ENCODE data around the gene TLX2.
A peak's percentile ranks its signal among the peaks of the same experiment; 100 is the strongest.

Gene TLX2

GRCh38 chr2:74513605-74514367, 464 bp upstream of the TLX2 start:
- peak in 1 of 2 donors; percentile 33 for DNase-seq

- peak in 1 of 2 donors; percentile 12 for DNase-seq
These were observed 1.2 kb downstream of the TLX2 start for GRCh38 chr2:74515271-74515980.

DNA sequence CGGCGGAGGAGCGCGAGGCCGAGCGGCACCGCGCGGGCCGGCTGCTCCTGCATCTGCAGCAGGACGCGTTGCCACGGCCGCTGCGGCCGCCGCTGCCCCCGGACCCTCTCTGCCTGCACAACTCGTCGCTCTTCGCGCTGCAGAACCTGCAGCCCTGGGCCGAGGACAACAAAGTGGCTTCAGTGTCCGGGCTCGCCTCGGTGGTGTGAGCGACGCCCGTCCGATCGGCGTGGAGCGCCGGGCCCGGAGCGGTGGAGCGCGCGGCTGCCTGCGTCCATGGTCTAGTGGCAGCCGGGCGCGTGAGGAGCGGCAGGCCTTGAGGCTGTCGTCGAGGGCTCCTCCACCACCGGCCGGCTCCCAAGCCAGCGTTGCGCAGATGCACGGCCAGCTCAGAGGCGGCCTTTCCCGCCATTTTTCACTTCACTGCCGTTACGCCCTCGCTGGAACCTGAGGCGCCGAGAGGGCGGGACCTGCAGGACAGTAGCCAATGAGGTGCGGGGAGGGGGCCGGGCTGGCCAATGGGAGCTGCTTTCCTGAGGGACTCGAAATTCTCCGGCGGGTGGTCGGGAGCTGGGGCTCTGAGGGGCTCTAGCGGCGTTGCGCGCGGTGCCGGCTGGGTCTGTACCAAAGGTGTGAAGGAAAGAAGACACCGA, 1.9 kb downstream of the TLX2 start:
- DNase-seq = peak; percentile 77 to 82

DNA sequence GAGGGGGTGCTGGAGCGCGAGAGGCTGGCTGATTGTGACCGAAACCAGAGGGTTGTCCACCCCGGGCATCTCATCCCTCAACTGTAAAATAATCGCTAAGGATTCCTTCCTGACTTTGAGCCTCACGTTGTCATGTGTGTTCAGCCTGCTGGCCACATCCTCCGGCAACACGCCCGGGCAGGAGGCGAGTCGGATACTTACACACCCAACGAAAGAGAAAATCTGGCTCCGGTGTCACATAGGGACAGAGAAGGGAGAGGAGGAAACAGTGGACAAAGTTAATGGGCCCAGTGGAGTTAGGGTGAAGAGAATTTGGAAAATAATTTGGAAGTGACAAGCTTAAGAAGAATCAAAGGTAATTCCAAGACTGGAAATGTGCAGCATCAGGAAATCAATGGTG, 2.4 kb downstream of the TLX2 start:
- DNase-seq = no peak

GRCh38 chr2:74522516-74522915, 8.3 kb downstream of the TLX2 start:
- no peak for DNase-seq

GRCh38 chr2:74524005-74524404, 9.8 kb downstream of the TLX2 start:
- no peak for DNase-seq

GRCh38 chr2:74524955-74525716, 10.9 kb downstream of the TLX2 start:
- DNase-seq = no peak

DNA sequence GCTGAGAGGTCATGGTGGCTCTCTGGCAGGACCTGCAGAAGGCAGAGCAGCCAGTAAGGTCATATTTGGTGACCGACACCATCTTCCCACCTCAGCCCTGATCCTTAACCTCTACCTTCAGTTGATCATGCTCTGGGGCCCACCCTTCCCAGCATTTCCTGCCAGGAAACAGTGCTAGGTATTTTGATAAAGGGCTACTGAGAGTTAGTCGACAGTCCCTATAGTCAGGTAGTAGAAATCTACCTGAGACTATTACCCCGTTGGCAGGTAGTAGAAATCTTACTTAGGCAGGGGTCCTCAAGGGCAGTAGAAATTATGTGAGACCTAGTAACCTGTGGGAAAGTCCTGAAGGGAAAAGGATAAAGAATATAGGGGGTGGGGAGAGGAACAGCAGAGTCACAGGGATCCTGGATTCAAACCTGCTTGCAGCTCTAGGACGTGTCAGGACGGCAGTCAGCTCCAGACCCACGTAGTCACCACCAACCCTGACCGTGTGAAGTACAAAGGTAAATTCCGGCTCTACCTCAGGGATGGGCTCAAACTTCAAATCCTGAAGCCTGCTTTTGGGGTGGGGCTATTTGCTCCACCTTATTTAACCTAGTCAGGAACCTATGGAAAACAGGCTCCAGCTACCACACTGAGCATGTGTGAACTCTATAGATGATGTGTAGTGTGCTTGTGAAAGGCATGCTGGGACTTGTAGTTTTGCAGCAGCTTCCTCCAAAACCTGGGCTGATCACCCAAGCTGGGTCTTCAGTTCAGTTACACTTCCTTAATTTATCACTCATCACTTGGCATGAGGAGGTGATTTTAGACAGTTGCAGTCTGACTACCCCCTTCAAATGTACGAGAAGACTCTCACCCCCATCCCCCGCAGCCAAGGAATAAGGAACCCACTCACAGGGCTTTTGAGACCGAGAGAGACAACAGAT, 11.7 kb downstream of the TLX2 start, which contains the start of gene DQX1:
Gene DQX1 (minus strand): TSS at position 515 of the 932 bp plus-strand sequence. CDS start 502 bp downstream, at position 13.
- DNase-seq = peak; percentile 54 to 63

DNA sequence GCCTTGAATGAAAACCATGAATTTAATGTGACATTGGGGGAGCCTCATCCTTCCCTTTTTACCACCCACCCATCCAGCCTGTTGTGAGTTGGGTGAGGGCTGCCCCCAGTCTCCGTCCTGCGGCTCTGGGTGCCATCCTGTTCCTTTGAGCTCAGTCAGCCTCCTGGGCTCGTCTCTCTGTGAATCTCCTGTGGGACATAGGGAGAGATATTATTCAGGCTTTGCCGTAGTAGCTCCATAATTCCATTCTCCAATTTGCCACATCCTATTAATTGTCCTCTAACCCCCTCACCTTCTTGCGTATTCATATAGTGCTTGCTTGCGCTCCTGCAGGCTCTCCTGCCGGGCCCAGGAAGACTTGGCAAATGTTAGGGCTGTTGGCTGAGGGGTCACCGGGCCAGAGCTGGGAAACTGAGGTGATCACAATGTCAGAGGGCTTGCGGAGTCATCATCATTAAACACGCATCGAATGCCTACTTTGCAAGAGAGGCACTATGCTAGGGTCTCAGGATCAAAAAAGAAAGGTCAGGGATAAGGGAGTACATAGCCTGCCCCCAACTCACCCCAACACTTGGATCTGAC, 12.5 kb downstream of the TLX2 start:
- DNase-seq = no peak

DNA sequence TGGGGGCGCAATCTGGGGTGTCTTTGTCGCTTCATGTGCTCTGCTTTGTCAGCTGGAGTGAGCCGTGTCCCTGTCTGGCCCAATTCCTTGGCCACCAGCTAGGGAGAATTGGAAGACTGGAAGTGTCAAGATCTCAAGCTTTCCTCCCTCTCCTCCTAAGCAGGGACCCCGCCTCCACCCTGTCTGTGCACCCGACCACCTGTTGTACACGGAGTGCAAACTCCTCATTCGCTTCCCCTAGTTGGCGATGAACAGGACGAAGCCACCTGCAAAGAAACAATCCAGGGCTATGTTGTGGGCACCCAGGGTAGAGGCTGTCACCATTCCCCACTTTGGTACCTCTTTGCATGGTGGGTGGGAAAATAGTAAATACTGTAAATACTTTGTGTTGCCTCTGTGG, 13.5 kb downstream of the TLX2 start:
- DNase-seq = no peak

DNA sequence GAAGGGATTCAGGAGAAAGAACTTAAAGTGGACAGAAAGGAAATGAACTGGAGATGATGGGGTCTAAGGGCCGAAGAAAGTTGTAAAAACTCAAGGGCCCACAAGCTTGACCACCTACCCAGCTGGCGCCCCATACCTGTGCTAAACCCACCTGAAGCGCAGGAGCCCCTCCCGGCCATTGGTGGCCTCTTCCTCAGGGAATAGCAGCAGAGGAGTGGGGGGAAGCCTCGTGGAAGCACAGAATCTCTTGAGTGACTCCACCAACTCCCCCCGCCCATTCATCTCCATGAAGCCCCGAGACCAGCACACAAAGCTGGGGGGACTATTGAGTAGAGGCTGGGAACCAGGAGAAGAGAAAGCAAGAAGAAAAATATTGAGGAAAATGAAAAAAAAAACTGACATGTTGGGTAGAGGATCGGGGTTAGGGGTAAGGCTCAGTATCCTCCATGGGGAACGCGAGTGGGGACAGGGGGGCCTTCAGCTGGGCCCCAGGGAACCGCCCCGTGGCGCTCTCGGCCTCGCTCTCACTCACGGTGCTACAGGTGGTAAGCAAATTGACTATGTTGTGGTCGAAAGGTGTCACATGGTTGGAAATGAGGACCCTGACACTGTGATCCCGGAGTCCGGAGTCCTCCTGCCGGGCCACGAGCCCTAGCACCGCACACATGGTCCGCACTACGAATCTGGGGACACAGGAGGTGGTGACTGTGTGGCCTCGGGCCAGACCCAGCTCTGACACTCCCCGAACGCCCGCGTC, 14.5 kb downstream of the TLX2 start:
- DNase-seq = peak in 1 of 2 donors; percentile 38

DNA sequence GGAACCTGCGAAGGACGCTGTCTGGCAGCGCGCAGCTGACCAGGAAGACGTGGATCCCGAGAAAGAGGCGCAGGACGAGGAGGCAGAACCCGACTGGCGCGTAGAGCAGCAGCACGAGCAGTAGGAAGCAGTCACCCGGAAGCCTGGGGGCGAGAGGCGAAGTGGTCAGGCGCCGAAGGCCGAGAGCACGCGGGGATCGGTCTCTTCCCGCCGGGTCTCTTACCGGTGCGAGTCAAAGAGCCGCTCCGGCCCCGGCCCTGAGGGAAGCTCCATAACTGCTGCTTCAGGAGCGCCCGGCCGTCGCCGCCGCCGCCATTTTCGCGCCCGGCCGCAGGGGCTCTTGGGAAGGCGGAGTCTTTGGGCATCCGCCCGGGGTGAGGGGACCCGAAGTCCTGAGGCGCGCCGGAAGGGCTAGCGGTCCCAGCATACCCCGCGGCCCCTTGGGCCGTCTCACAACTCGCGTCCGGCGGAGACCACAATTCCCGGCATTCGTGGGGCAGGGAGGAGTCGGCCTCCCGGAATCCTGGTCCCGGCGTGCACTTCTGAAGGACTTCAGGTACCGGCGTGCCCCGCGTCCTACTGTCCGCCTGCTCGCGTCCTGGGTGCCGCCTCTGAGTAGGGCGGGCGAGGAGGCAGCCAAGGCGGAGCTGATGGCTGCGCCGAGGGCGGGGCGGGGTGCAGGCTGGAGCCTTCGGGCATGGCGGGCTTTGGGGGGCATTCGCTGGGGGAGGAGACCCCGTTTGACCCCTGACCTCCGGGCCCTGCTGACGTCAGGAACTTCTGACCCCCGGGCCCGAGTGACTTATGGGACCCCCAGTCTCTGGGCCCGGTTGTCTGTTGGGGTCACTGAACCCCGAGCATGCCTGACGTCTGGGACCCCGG, 15.3 kb downstream of the TLX2 start, which contains the start of the genes AUP1 and HTRA2:
Gene AUP1 (minus strand): TSS at position 350 of the 882 bp plus-strand sequence. CDS start 77 bp downstream, at position 273.
Gene HTRA2 (plus strand): TSS at position 577 of the 882 bp plus-strand sequence. CDS start 74 bp downstream, at position 651.
- peak; percentile 91 to 94 for DNase-seq

DNA sequence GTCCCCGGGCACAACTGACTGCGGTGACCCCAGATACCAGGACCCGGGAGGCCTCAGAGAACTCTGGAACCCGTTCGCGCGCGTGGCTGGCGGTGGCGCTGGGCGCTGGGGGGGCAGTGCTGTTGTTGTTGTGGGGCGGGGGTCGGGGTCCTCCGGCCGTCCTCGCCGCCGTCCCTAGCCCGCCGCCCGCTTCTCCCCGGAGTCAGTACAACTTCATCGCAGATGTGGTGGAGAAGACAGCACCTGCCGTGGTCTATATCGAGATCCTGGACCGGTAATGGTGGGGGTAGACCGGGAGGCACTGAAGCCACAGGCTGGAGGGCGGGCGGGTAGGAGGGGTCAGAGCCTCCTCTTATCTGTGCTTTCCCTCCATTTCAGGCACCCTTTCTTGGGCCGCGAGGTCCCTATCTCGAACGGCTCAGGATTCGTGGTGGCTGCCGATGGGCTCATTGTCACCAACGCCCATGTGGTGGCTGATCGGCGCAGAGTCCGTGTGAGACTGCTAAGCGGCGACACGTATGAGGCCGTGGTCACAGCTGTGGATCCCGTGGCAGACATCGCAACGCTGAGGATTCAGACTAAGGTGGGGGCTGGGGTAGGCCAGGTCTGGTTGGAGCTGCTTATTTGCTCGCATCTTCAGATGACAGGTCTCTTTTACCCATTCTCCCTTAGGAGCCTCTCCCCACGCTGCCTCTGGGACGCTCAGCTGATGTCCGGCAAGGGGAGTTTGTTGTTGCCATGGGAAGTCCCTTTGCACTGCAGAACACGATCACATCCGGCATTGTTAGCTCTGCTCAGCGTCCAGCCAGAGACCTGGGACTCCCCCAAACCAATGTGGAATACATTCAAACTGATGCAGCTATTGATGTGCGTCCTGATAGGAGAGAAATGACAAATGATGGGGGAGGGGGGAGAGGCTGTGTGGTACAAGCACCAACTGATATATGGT, 16.3 kb downstream of the TLX2 start:
- peak; percentile 54 to 64 for DNase-seq

DNA sequence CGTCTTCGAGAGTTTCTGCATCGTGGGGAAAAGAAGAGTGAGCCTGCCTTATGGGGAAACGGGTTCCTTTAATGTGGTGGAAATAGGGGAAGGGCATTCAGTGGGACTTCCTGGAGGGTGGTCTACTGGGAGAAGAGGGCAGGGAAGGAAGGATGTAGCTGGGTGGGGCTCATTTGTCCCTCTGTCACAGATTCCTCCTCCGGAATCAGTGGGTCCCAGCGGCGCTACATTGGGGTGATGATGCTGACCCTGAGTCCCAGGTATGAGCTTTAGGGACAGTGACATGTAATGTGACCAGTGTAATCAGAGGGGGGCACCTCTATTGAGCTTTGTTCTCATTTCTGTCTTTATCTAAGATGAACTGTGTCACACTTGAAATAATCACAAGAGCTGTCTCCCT, 17.4 kb downstream of the TLX2 start:
- DNase-seq = no peak

DNA sequence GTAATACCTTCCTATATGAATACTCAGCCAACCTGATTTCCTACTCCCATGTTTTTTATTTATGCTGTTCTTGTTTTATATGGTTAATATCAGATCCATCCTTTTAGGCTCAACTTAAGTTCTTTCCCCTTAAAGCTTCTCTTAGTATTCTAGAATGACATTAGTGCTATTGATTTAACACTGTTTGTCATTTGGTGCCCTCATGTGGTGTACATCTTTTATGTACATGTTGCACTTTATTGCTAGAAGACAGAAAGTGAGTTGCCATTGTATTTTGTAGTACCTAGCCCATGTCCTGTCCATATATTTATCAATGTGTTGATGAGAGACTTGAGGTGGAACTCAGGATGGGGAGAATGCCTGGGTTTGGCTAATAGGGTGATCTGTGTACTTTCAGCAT, 18.0 kb downstream of the TLX2 start:
- DNase-seq = peak in 1 of 2 donors; percentile 68

DNA sequence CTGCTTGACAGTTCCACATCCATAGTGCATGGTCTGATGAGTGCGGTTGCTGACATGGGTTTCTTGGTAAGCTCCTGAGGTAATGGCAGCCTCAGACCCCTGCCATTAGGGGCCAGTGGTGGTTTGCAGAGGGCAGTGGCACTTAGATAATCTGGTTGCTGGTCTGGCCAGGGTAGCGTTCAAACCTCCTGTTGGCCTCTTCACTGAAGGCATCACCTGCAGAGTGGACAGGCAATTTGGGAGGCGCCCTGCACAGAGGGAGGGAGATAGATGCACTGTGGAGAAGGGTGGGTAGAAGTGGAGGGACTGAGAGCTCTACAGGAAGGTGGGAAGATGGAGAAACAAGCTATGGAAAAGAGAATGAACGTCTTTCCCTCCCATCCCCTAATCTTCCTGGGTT, 19.2 kb downstream of the TLX2 start:
- no peak for DNase-seq

DNA sequence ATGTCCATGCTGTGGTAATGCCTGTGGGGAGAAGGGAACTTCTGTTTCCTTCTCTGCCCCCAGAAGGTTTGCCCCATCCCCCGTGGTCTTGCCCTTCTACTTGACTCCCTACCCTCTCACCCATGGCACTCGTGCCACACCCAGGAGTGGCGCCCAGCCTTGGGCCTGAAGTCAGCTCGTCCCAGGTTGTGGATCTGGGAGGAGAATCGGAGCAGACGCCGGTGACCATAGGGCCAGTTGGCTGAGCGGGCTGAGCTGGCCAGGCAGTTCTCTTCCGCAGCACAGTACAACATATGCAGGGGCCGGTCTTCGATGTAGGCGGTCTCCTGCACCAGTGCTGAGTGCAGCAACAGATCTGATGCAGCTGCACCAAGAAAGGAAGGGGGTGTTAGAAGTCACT, 20.2 kb downstream of the TLX2 start:
- no peak for DNase-seq

DNA sequence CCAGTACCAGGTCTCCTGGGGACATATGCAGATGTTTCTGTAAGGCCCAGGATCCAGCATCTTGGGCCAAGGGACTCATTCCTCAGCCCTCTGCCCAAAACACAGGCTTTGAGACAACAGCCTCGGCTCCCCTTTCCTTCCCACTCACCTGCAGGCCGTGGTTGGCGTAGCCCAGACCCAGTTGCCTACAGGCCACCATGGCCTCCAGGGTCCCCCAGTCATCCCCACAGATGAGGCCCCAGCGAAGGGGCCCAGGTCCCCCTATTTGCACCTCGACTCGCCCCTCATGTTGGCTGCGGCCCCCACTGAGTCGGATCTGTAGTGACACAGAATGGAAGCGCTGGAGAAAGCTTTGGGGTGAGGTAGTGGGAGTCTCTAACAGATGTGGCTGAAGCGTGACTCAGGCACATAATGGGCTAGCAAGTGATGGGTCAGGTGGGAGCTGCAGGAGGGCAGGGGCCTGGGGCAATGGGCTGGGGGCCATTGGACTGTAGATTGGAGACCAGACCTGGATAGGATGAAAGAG, 21.3 kb downstream of the TLX2 start:
- DNase-seq = no peak
